GM21447 (cell line): ENCODE data around the gene TRAF6.

Source experiments
- ATAC-seq: cut with Tn5 transposase; IDR thresholded peaks from one replicate; pipeline ENCODE4 v1.9.1; 2021; ENCODE audit not compliant: unreplicated experiment

Gene TRAF6

DNA sequence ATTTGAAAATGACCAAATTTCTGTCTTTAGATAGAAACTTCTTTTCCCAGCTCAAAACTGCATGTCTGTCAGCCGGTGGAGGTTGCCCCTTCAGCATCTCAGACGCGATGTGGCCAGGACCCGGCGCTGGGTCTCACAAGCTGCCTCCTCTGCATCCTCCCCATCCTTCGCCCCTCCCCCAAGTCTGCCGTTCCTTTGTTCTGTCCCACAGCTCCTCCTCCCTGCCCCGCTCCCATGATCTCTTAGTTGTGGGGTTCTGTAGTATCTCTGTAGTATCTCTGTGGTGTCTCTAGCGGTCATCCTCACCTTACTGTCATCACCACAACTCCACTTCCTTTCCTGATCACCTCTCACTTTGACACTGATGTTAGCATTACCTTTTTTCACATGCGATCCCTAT, 49.9 kb downstream of the TRAF6 start:
- no peak for ATAC-seq

DNA sequence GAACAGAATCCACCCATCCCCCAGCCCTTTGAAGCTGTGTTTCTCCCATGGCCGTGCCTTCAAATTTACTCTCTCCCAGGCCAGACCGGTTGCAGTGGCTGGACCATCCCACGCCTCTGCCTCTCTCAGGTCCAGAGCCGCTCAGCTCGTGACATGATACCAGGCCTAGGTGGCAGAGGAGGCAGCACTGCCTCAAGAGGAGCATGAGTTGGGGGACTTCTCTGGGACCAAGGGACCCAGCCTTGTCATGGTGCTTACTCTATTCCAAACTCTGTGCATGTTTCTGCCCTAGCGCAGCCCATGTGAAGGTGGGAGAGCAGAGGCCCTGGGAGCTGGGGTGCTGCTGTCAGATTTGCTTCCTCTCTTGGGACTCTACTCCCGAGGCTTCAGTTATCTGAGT, 51.0 kb downstream of the TRAF6 start:
- ATAC-seq, result no peak

DNA sequence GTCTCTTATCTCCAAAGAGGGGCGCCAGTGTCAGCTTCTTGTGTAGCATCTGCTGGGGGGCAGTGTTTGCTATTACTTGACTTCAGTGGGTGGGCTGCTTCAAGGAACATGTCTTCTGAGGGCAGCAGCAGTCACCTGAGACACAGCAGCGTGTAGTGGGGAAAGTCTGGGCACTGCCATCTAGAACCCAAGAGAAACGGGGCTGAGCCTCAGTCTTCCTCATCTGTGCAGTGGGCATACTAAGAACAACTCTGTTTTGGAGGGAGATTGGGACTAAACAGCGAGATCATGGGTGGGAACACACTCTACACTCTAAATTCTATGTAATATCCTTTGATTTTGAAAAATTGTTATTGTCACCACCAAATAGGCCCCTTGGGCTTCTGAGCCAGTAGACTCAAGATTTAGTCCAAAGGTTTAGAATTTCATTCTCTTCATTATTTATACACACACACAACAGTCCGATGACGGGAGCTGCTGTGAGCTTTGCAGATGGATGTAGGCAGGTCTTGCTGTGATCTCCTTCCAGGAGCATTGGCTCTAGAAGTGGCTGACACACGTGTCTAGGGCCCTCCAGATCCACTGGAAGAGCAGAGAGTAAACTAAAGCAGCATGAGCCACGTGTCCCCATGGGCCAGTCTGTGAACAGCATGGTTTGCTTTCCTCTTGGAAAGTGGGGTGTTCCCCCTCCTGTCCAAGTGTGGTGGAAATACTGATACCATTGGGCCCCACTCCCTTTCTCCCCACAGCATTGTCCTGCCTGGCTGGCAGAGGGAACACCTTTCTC, 51.8 kb downstream of the TRAF6 start:
- no peak for ATAC-seq

DNA sequence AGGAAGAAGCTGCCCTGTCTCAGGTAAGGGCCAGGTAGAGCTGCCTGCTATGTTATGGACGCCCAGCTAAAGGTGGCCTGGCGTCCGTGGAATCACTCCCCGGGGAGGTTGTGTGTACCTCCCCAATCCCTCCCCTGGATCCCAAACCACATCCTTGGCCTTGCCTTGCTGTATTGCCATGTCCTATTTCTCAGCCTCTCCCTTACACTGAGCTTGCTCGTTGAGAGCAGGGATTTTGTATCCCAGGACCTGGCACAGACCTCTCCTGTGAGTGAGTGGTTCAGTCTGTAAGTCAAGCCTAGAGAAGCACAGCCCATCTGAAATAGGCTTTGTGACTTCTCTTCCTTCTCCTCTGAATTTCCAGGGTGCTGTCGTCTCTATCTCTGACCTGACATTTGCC, 53.9 kb downstream of the TRAF6 start:
- no peak for ATAC-seq

DNA sequence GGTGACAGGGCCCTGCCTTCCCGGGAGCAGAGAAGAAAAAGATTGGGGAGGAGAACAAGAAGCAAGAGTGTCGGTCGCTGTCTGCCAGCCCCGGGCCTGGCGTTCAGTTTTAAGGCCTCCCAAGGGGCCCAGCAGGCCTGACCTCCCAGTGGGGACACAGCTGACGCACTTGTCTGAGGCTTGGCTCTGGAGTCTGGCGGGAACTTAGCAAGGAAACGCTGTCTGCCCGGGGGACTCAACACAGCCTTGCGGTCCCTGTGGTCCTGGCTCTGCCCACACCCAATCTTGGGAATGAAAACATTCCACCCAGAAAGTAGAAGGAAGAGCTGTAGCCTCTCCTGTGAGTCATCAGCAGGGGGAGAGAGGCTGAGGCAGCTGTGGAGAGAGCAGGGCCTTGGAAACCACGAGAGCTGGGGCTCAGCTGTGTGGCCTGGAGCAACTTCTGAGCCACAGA, 54.4 kb downstream of the TRAF6 start:
- no peak for ATAC-seq

DNA sequence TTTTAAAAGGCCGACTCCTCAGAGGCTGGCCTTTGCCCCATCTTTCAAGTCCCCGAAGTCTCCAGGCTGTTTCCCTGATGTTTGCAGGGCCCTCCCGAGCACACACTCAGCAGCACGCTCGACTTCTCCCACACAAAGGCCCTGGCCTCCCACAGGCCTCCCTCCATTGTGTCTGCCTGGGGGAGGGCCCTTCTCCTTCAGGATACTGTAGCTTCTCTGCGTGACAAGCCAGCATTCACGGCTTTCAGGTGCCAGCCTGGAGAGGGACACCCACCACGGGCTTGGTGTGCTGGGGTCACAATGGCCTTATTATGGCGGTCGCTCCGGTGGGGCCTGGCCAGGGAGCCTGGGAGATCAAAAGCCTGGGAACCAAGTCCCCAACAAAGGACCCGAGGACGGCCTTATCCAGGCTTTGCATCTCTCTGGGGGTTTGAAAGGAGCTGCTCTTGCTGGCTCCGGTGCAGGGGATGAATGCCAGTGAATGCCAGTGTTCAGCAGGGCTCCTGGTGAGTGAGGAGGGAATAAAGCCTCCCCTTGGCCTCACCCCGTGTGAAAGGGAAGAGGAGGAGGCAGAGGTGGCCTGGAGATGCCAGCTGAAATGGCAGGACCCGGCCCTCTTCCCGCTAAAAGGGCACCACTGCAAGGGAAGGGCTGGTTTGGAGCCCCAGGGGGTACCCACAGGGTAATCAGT, 55.0 kb downstream of the TRAF6 start:
- ATAC-seq, result no peak

DNA sequence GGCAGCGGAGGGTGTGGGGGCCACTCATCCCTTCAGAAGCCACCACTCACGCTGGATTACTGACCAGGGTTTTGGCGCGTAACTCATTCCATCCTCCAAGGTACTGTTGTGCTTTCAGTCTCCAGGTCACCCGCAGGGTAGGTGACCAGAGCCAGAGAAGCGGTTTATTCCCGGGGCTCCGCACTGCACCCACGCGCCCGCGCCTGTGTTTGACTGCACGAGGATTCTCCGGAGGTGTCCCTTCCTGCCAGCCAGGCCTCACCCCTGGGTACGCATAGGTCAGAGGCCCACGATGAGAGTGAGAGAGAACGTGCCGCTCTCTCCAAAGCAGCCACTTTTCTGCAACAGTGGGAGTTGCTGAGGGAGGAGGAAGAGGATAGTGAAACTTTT, 55.5 kb downstream of the TRAF6 start:
- ATAC-seq, result no peak

DNA sequence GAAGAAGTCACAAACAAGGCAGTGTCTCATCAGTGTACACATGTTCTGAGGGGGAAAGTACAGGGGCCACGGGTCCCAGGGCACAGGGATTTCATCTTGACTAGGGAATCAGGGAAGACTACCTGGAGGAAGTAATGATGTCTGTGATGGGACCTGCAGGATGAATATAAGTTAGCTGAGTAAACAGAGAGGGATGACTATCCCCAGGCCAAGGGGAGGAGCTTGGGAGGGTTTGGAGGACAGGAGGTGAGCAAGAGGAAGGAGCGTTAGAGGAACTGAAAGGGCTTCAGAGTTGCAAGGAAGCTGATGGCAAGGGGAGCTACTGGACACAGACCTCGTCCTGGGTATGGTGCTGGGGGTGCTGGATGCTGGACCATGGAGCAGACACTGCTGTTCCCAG, 56.4 kb downstream of the TRAF6 start:
- no peak for ATAC-seq

DNA sequence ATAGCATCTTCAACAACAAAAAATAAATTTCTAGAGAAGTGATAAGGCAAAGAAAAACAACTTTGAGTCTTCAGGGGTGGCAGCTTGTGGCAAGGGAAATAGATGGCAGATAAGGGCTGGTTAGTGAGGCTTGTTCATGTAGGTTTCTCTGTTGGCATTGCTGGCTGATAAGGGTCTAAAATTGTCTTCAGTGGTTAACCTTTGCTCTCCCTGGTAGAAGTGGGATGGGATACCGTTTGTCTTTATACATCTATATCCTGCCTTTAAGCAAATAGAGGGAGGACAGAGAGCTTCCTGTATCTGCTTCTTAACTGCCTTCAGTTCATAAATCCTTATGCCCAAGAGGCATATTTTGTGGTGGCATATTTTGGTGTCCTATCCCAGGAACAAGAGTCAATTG, 57.1 kb downstream of the TRAF6 start:
- no peak for ATAC-seq

DNA sequence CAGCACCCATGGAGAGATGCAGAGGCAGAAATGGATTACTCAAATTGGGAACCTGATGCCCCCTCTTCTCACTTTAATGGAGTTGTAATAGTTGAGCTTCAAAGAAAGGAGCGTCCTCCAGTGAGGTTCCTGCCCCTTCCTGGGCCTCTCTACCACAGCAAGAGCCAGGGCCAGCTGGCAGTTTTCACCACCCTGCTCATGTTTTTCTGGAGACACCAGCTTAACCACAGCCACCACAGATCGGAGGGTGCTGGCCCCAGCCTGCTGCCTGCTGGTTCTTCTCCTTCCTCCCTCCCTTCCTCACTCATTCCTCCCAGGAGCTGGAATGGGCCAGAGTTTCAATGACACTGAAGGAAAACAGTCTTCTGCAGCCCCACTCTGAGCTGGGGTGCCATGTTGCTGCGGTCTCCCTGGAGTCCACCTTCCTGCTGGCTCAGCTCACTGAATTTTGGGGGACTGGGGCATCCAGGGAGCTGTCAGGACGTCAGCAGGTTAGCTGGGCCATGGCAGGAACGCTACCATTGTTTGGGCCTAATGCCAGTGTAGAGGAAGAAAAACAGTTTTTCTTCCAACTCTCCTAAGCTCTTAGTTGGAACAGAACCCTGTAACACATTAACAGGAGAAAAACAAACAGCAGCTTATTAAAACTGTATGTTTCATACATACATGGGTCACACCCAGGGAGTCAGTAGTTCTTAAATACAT, 57.7 kb downstream of the TRAF6 start:
- ATAC-seq, result no peak

DNA sequence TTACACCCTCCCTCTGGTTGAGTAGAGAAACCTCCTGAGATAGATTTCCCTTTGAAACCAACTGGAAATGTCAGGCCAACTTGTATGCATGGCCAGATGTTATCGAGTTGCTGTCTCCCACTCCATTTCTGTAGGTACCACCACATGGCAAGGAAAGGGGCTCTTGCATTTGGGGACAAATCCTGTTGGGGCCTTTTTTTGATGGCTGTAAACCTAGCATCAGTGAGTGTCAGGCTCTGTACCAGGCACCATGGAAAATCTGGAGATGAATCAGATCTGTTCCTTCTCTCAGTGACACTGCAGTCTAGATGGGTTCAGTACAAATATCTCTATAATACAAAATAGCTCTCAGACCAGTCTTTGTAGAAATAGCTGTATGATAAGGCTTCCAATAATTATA, 58.4 kb downstream of the TRAF6 start:
- ATAC-seq, result no peak

DNA sequence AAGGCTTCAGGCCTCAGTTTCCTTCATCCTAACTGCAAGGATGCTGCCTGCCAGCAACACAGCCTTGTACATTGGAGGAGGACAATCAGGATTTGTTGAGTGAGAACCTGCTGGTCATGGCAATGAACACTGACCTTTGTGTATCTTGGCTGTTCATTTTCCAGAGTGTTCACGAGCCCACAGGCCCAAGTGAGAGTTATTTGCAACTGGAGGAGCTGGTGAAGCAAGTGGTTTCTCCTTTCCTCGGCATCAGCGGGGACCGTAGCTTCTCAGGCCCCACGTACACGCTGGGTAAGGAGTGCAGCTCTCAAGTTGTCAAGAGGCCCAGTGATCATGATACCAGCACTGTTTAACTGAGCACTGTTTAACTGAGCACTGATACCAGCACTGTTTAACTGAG, 59.0 kb downstream of the TRAF6 start:
- no peak for ATAC-seq

DNA sequence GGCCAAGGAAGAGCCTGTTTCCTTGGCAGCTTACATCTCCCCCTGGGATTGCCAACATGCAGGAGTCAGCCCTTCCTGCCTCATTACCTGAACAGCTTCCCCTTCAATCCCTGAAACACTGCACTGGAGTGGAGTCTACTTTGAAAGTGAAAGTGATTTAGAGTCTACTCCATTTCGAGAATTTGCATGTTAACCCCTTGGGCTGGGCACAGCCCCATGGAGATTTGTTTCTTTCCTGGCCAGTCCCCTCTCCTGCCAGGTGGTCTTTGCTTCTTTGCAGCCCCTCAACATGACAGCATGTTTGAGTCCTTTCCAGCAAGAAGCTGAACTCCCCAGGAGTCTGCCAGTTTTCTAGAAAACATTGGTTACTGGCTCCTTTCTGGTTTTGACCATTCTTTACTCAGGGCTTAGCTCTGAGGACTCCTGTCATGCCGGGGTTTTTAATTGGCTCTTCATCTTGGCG, 59.9 kb downstream of the TRAF6 start:
- ATAC-seq, result peak; percentile 77

DNA sequence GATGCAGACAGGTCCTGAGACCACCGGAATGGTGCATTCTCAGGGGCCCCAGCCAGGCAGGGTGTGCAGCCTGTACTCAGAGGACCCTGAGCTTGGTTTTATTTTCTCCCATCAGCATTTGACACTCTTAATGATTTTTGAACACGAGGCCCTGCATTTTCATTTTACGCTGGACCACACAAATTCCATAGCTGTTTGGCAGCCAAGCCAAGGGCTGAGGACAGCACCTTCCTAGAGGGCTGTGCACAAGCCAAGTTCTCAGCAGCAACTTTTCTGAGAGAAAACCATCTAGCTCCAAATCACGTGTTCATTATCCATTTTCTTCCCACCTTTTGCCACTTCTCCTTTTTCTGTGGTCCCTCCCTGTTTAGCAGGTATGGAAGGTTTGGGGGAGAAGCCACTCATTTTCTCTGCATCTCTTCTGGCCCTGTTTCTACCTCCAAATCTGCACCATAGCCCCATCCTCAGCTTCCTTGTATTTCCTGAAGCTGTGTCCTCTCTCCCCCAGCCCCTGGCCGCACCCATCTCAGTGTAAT, 60.4 kb downstream of the TRAF6 start:
- no peak for ATAC-seq

DNA sequence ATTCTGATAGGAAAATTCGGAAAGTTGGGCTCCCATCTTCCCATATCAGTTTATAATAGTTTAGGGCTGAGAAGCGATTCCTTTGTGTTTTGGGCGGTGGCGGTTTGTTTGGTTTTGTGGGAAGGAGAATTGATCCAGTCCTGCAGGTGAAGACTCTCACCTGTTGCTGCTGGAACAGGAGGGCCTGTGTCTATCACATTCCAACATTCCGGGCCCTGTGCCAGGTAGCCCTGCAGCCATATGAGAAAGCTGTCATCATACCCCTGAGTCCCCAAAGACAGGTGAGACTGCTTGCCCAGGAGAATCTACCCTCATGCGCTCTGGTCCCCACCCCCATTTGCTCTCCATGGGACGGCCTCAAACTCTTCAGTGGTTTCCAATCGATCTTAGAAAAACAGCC, 62.1 kb downstream of the TRAF6 start:
- ATAC-seq, result no peak

DNA sequence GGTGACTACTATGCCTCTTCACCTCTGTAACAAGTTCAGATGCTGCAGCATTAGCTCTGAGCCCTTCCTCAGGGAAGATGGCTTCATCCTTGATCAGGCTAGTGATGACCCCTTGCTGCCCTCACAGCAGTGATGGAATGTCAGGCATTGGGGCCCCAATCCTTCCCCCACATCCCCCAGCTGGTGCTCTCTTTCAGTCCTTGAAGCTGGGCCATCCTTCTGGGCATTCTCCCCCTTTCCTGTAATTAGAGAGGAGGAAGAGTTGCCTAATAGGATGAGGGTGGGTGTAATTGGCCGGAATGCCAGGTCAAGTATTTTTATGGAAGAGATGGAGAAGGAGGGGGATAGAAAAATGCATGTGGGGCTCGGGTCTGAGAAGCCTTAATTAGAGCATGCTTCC, 62.6 kb downstream of the TRAF6 start:
- no peak for ATAC-seq

DNA sequence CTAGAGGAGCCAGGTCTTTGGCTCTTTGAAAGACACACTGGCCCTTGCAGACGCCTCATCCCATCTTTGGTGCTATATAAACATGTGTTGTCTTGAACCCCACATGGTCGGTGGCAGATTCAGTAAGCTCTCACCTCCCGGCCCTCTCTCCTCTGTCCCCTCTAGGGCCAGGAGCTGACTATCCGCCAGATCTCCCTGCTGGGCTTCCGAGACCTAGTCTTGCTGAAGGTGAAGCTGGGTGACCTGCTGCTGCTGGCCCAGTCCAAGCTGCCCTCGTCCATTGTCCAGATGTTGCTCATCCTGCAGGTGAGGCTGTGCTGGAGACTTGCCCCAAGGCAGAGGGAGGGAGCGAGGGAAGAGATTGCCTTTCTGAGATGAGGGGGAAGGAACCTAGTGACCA, 63.9 kb downstream of the TRAF6 start:
- ATAC-seq, result no peak

DNA sequence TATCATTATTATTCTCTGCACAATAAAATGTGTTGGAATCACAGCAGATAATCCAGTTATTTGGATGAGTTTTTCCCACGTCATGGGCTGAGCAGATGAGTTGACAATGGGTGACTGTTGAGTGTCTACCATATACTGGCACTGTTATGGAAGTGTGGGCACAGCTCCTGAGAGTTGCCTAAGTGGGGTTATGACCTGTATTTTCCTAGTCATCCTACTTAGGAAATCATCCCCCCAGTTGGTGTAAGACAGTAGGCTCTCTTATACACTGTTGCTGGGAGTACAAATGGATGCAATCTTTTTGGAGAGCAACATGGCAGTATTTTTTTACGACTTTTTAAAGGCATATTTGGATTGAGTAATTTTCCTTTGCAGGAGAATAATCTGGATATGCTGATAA, 66.4 kb downstream of the TRAF6 start:
- ATAC-seq, result no peak

DNA sequence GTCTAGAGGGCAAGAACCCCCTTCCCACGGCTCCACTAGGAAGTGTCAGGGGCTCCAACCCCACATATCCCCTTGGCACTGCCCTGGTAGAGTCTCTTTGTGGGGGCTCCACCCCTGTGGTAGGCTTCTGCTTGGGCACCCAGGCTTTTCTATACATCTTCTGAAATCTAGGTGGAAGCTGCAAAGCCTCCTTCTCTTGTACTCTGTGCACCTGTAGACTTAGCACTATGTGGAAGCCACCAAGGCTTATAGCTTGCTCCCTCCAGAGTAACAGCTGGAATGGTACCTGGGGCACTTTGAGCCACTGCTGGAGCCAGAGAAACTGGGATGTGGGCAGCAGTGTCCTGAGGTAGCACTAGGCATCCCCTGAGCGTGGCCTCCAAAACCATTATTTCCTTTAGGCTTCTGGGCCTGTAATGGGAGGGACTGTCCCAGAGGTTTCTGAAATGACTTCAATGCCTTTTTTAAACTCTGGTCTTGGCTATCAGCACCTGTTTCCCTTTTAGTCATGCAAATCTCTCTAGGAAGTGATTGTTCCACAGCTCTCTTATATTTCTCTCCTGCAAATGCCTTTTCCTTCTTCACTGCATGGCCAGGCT, 68.4 kb downstream of the TRAF6 start:
- ATAC-seq, result peak; percentile 97

DNA sequence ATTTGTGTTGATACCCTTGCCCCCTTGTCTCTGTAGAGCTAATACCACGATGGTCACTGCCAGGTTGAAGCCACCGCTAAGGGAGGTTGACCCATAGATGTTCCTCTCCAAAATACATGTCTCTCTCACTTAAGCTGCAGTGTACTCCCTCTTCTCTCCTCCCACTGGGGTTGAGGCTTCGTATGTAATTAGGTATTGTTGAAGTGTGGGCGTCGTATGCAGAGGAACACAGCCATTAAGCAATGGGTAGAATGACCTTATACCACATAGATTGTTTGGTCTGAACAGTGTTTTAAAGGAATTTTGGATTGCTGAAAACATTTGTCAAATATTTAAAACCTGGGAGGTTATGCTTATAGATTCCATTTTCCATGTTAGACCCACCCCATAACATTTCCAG, 71.9 kb downstream of the TRAF6 start:
- ATAC-seq, result no peak

DNA sequence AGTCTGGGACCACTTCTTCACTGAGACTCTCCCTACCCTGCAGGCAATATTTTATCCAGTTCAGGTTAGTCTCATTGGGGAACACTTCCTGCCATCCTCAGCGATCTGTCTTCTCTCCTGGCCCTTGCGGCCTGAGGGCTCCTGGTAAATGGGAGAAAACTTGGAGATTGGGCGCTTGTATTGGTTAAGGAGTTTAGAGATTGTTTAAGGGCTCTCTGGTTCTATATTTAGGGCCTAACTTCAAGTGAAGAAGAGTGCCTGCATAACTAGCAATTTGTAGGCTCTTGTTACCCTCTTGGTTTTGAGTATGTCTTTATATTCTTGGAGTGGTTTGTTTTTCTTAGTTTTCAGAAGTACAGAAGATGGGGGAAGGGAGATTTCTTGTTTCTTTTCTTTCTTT, 72.7 kb downstream of the TRAF6 start:
- no peak for ATAC-seq
